GM19193 (cell line): ENCODE measurements around the gene CSMD2.

Experiments used
- POLR2A ChIP-seq: IDR thresholded peaks from 4 replicates; pipeline ENCODE4 v1.6.1; 2011; ENCODE audit not compliant: insufficient read depth, insufficient read length; ENCODE audit errors: extremely low read depth

The CSMD2 gene

DNA sequence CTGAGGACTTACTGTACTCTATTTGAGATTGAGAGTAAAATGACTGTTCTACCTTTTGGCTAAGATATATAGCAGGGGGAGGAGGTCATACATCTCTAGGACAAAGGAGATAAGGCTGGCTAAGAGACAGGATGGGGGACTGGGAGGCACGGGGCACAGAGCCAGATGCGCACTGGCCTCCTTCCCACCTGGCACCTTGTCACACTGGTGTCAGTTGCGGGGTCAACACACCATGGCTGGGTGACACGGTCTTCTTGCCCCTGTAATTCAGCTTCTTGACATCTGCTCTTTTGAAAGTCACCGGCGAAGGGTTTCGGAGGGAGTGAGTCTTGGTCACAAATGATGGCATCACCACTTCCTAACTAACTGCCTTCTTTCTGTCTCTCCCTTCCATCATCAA is 515.3 kb downstream of the CSMD2 start:
- no peak for TF ChIP-seq POLR2A

DNA sequence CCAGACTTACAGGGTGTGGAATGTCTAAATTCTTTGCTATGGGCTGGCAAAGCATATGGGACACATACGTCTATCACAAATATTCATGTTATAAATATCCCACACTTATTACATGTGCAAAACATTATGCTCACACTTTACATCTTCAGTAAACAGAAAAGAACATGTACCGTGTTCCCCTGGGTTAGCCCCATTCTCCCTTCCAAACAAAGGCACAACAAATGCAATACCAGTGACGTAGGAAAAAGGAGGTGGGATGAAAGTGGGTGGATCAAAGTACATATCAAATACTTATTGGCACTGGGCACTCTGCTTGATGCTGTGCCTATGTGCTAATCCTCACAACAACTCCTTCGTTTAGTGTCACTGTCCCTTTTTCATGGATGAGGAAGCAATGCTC is 521.8 kb downstream of the CSMD2 start:
- TF ChIP-seq POLR2A: no peak

DNA sequence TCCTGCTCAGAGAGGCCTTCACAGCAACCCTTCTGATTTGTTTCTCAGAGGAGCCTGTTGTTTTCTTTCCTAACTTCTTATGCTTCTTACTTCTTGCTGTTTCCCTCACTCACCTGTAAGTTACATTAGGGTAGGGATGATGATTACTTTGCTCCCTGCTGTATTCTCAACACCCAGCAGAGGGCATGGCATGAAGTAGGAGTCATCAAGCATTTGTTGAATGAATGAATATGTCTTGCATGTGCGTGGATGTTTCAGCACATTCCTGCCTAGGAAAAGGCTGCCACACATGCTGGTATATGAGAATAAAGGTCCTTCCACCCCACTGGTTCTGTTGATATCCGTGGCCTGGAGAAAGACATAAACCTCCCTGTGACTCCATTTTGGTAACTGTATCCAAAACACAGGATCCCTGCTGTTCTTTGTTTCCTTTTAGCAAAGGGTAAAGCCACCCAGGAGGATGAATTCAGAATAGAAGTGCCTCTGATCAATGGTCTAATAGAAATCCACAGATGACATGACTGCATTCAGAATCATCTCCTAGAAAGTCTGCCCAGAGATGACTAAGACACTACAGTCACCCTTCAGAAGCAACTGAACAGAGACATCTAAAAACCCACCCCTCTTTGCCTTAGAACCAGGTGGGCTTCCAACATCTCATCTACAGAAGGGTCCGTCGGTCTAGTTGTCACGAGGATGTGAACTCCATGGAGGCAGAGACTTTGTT is 523.8 kb downstream of the CSMD2 start:
- no peak for TF ChIP-seq POLR2A

GRCh38 chr1:33640114-33640660 is 524.8 kb downstream of the CSMD2 start:
- no peak for TF ChIP-seq POLR2A

DNA sequence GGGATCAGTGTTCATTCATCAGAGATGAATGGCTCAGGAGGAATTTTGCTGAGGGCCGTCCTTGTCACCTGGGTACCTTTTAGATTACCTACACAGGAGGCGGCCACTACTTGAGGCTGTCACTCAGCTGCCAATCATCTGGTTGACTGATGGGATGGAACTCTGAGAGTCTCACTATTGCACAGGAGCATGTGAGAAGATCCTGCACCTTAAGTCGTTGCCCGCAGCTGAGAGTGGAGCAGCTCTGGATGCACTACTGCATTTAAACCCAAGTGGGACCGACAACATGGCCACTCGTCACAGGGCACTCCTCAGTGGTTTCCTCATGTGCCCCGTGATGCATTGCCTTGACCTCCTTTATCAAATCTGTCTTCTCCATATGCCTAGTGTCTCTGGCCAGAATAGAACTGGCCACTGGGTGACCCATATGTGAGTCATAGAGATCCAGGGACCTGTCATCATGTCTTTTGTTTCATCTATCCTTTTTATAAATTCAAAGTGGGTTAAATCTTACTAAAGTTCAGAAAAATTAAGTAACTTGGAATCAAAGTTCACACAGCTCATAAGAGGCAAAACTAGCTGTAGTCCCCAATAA is 527.1 kb downstream of the CSMD2 start:
- no peak for TF ChIP-seq POLR2A

DNA sequence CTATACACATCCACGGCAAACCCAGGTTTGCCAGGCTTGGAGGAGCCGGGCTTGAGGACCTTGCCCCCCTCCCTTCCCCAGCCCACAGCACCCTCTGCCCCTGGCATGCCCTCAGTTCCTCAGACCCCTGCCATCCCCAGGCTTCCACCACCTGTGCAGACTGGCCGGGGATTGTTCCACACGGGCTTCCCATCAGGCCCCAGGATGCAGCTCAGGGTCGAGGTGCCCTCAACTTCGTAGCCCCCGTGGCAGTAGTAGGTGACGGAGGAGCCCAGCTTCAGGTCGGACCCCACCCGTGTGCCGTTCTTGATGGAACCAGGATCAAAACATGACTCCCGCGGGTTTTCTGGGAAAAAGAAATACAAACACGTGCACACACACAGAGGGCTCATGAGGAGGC is 528.8 kb downstream of the CSMD2 start:
- TF ChIP-seq POLR2A: no peak

- TF ChIP-seq POLR2A: no peak
Measured at GRCh38 chr1:33635336-33636012, 529.6 kb downstream of the CSMD2 start.

DNA sequence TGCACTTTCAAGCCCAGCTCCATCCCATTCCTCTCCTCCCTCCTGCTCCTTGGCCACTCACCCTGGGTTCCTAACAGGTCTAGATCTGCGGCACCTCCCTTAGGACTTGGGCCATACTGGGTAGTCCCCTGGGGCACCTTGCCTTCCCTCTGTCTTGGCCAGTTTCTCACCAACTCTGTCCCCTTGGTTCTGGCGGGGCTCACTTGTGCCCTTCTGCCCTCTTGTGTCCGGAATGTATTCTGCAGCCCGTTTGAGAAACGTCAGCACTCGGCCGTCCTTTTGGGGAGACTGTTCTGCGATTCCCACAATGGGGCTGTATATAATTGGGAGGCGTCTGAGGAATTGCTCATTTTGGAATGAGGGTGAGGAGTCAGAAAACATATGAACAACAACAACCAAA is 530.2 kb downstream of the CSMD2 start:
- no peak for TF ChIP-seq POLR2A

GRCh38 chr1:33634143-33634542 is 530.9 kb downstream of the CSMD2 start:
- TF ChIP-seq POLR2A: no peak

GRCh38 chr1:33633019-33633801 is 531.8 kb downstream of the CSMD2 start:
- no peak for TF ChIP-seq POLR2A

DNA sequence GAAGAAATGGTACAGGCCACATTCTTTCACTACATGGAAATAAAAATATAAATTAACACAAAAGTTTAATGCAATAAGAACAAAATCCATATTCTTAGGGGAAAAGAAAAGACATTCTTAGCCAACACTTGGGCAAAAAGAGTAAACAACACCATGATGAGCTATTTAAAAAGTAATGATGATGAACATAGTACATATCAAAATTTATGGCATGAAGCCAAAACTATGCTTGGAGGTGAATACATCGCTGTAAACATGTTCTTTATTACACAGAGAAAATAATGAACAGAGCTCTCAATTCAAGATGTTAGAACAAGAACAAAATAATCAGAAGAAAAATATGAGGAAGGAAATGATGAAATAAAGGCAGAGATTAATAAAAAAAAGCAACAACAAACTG is 534.3 kb downstream of the CSMD2 start:
- no peak for TF ChIP-seq POLR2A

DNA sequence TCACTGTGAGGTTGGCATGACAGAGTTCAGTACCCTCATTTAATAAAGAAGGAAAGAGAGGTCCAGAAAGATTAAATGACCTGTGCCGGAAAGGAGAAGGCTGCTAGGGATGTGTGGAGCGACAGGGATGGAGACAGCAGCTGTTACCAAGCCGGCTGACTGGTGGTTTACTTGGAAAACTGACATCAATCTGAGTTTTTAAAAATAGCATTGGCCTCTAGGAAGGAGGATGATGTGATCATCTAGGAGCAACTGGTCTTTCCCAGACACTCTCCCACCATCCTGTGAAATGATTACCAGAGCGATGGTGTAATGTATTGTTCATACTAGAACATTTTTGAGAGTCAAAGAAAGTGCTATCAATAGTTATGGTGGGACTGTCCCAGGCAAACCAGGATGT is 538.2 kb downstream of the CSMD2 start:
- TF ChIP-seq POLR2A: no peak

GRCh38 chr1:33624991-33625870 is 539.8 kb downstream of the CSMD2 start:
- no peak for TF ChIP-seq POLR2A

DNA sequence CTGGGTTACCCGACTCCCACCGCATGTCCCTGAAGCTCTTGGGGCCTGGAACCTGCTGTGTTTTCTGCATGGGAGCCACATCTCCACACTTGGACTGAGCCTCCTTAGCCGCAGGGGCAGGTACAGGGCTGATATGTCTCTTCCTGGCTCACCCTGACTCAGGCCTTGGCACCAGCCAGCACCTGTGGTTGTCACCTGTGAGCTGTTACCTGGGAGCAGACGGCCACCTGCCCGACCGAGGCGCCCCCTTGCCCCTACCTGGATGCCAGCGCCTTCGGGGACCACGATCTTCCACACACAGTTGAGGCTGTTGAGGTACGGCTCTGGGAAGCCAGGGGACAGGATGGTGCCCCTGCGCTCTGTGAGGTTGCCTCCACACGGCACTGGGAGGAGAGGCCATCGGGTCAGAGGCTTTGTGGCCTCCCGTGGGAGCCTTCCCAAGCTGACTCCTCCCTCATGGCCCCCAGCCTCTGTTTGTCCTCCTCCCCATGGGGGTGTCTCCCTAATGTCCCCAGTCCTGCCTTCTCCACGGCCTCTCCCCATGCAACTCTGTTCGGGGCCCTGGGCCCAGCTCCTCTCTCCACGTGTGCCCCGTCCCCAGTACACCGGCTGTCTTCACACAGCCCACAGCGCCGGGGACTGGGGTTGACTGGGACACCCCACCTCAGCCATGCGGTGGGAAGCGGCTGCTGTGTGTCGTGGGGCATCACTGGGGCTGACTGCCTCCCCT is 540.6 kb downstream of the CSMD2 start:
- no peak for TF ChIP-seq POLR2A

DNA sequence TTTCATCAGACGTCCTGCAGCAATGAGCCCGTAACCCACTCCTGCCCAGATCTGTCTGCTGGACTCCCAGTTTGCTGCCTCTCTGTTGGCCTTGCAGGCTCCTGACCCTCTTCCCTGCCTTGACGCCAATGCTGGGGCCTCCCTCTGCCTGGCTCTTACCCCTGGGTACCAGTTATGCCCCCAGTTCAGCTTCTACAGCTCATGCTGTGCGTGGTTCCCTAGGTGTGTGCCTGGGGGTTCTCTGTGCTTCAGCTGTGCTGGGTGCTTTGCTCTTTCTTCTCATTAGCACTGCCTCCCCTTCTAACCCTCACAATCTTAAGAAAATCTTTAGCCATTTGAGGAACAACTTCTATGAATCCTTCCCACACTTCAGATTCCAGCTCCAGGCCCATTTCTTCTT is 541.2 kb downstream of the CSMD2 start:
- TF ChIP-seq POLR2A: no peak
